Liver (tissue), 9 donors: Measurements from ENCODE around the gene SLC9C2. TPM values are rescaled to one million over a fixed set of nuclear protein-coding genes. Genes with fewer than 3 reads are reported as not detected.

Experiments
- DNase-seq: peaks from one replicate; pipeline ENCODE4 v3.0.0-alpha.2; 2017; ENCODE audit warnings: low spot score
- H3K27ac ChIP-seq, 2 donors: one replicate each; pipeline ENCODE4 v1.7.0; 2013; ENCODE audit warnings: inconsistent platforms in 2 of 2, low read length in 2 of 2, control low read depth in 1 of 2, low read depth in 1 of 2, mild to moderate bottlenecking in 1 of 2
- H3K27me3 ChIP-seq, 4 donors: one replicate each; pipeline versions ENCODE4 v1.6.1 to v1.7.0; 2013; ENCODE audit warnings: low read length in 3 of 4, inconsistent platforms in 1 of 4, mild to moderate bottlenecking in 1 of 4, moderate library complexity in 1 of 4; ENCODE audit not compliant: control insufficient read depth in 4 of 4, insufficient read depth in 4 of 4
- H3K36me3 ChIP-seq, 4 donors: one replicate each; pipeline versions ENCODE4 v1.6.1 to v1.7.0; 2013; ENCODE audit warnings: low read length in 3 of 4, mild to moderate bottlenecking in 3 of 4, low read depth in 1 of 4, moderate library complexity in 1 of 4; ENCODE audit not compliant: control insufficient read depth in 4 of 4, insufficient read depth in 3 of 4
- H3K4me1 ChIP-seq, 4 donors: one replicate each; pipeline versions ENCODE4 v1.6.1 to v1.7.0; 2013; ENCODE audit warnings: low read length in 3 of 4, mild to moderate bottlenecking in 3 of 4, moderate library complexity in 1 of 4; ENCODE audit not compliant: control insufficient read depth in 4 of 4, insufficient read depth in 4 of 4
- H3K4me3 ChIP-seq, 3 donors: one replicate each; pipeline versions ENCODE4 v1.6.1 to v1.7.0; 2013; ENCODE audit warnings: low read length in 3 of 3, control low read depth in 1 of 3, low read depth in 1 of 3, mild to moderate bottlenecking in 1 of 3
- H3K9ac ChIP-seq, 2 donors: one replicate each; pipeline ENCODE4 v1.7.0; 2013; ENCODE audit warnings: low read length in 2 of 2, mild to moderate bottlenecking in 2 of 2, moderate library complexity in 2 of 2, control low read depth in 1 of 2, low read depth in 1 of 2
- H3K9me3 ChIP-seq, 4 donors: one replicate each; pipeline versions ENCODE4 v1.6.1 to v1.7.0; 2013; ENCODE audit warnings: low read length in 3 of 4; ENCODE audit not compliant: control insufficient read depth in 4 of 4
- ATF3 ChIP-seq: IDR thresholded peaks from 2 replicates; pipeline ENCODE4 v1.6.1; 2016; ENCODE audit warnings: antibody characterized with exemption
- CTCF ChIP-seq: fragments of 150-350 bp; IDR thresholded peaks from 2 replicates; pipeline ENCODE4 v1.5.1; 2017; ENCODE audit warnings: improper control_type of control experiment, low read depth, low read length; ENCODE audit not compliant: missing input control
- EGR1 ChIP-seq, 2 donors: IDR thresholded peaks; 2 replicates each; pipeline ENCODE4 v1.6.1; 2016 to 2018; ENCODE audit warnings: antibody characterized with exemption in 2 of 2, low read depth in 2 of 2
- FOXA1 ChIP-seq: IDR thresholded peaks from 2 replicates; pipeline ENCODE4 v1.6.1; 2016; ENCODE audit warnings: antibody characterized with exemption
- FOXA2 ChIP-seq: IDR thresholded peaks from 2 replicates; pipeline ENCODE4 v1.6.1; 2016; ENCODE audit warnings: antibody characterized with exemption
- GABPA ChIP-seq, 2 donors: IDR thresholded peaks in 1 of 2; conservative IDR thresholded peaks in 1 of 2; 2 replicates each; pipeline ENCODE4 v1.6.1; 2016; ENCODE audit warnings: antibody characterized with exemption in 2 of 2, mild to moderate bottlenecking in 1 of 2, moderate library complexity in 1 of 2
- HNF4A ChIP-seq, 2 donors: conservative IDR thresholded peaks; 2 replicates each; pipeline ENCODE4 v1.6.1; 2016; ENCODE audit warnings: antibody characterized with exemption in 2 of 2, mild to moderate bottlenecking in 2 of 2
- HNF4G ChIP-seq: IDR thresholded peaks from 2 replicates; pipeline ENCODE4 v1.6.1; 2016; ENCODE audit warnings: antibody characterized with exemption
- JUND ChIP-seq, 2 donors: IDR thresholded peaks; 2 replicates each; pipeline ENCODE4 v1.6.1; 2016; ENCODE audit warnings: antibody characterized with exemption in 2 of 2
- MAX ChIP-seq: IDR thresholded peaks from 2 replicates; pipeline ENCODE4 v1.6.1; 2016; ENCODE audit warnings: antibody characterized with exemption
- NR2F2 ChIP-seq: IDR thresholded peaks from 2 replicates; pipeline ENCODE4 v1.6.1; 2016; ENCODE audit warnings: antibody characterized with exemption
- RAD21 ChIP-seq, 2 donors: IDR thresholded peaks; 2 replicates each; pipeline ENCODE4 v1.6.1; 2016; ENCODE audit warnings: antibody characterized with exemption in 2 of 2, mild to moderate bottlenecking in 2 of 2
- REST ChIP-seq: IDR thresholded peaks from 2 replicates; pipeline ENCODE4 v1.6.1; 2016; ENCODE audit warnings: antibody characterized with exemption, mild to moderate bottlenecking
- RXRA ChIP-seq, 2 donors: IDR thresholded peaks; 2 replicates each; pipeline ENCODE4 v1.6.1; 2017 to 2018; ENCODE audit warnings: antibody characterized with exemption in 2 of 2, mild to moderate bottlenecking in 1 of 2
- SP1 ChIP-seq: IDR thresholded peaks from 2 replicates; pipeline ENCODE4 v1.6.1; 2018; ENCODE audit warnings: antibody characterized with exemption, mild to moderate bottlenecking
- TAF1 ChIP-seq: conservative IDR thresholded peaks from 2 replicates; pipeline ENCODE4 v1.6.1; 2016; ENCODE audit warnings: antibody characterized with exemption, mild to moderate bottlenecking
- YY1 ChIP-seq: IDR thresholded peaks from 2 replicates; pipeline ENCODE4 v1.6.1; 2016; ENCODE audit warnings: antibody characterized with exemption, mild to moderate bottlenecking
- ZBTB33 ChIP-seq: IDR thresholded peaks from 2 replicates; pipeline ENCODE4 v1.6.1; 2016; ENCODE audit warnings: antibody characterized with exemption
- WGBS: extraction: QIAGEN DNeasy Blood & Tissue Kit; methylation state at CpG from one replicate; pipeline ENCODE4 v1.1.7; 2013; 5-methylcytosine and 5-hydroxymethylcytosine counted together
- polyA plus RNA-seq, 2 donors: library from polyadenylated mRNA; stranded (reverse) in 1 of 2; unstranded in 1 of 2; fragments of 200-250 nt in 1 of 2; fragments of >200 nt in 1 of 2; fragmentation: Nextera tagmentation in 1 of 2; extraction: Ambion mirVana in 1 of 2; gene quantifications; one replicate each; pipeline versions ENCODE4 v1.2.1 to v1.2.3, GENCODE V29; 2013 to 2015
- total RNA-seq, 2 donors: library from RNA; depleted of rRNA; stranded (reverse); fragments of >200 nt; gene quantifications; one replicate each; pipeline ENCODE4 v1.2.3, GENCODE V29; 2014
- donor health status: healthy.
- donor health status: healthy.
- donor health status: healthy.
- donor health status: healthy.
- donor health status: healthy.

Gene SLC9C2
- total and polyA plus RNA-seq, 4 donors = not detected

GRCh38 chr1:173551699-173552098 is 51.2 kb downstream of the SLC9C2 start:
- WGBS = 92% methylated on average over 3 of the region's 3 CpGs
- TF ChIP-seq EGR1 (IDR thresholded peaks at IDR 0.05; ENCODE audit: low read depth in 2 of 2) = no peak
- no peak for TF ChIP-seq MAX
- TF ChIP-seq NR2F2 = no peak
- no peak for TF ChIP-seq GABPA (IDR thresholded peaks at IDR 0.05 in 1 of 2, conservative IDR thresholded peaks at IDR 0.05 in 1 of 2)
- TF ChIP-seq YY1 = no peak
- TF ChIP-seq JUND (IDR thresholded peaks at IDR 0.05) = no peak
- TF ChIP-seq SP1 = no peak
- TF ChIP-seq HNF4A (conservative IDR thresholded peaks at IDR 0.05) = no peak
- TF ChIP-seq REST = no peak
- no peak for TF ChIP-seq HNF4G
- no peak for TF ChIP-seq RAD21 (IDR thresholded peaks at IDR 0.05)
- no peak for TF ChIP-seq RXRA (IDR thresholded peaks at IDR 0.05)
- no peak for TF ChIP-seq ATF3
- TF ChIP-seq TAF1 = no peak

GRCh38 chr1:173549813-173550212 is 53.1 kb downstream of the SLC9C2 start:
- Histone ChIP-seq H3K27ac (no peak overlapping the region), H3K36me3 (no peaks in the 10 kb centered on the region), H3K4me1 (no peaks in the 10 kb centered on the region), H3K9me3 (no peaks in the 10 kb centered on the region), H3K4me3 (no peak overlapping the region), H3K9ac (no peak overlapping the region), H3K27me3 (no peaks in the 10 kb centered on the region)
- no peak for TF ChIP-seq FOXA2
- no peak for TF ChIP-seq RAD21 (IDR thresholded peaks at IDR 0.05)
- no peak for TF ChIP-seq CTCF
- TF ChIP-seq ATF3 = no peak
- no peak for TF ChIP-seq EGR1 (IDR thresholded peaks at IDR 0.05; ENCODE audit: low read depth in 2 of 2)
- no peak for TF ChIP-seq FOXA1
- TF ChIP-seq ZBTB33 = no peak
- TF ChIP-seq GABPA (IDR thresholded peaks at IDR 0.05 in 1 of 2, conservative IDR thresholded peaks at IDR 0.05 in 1 of 2) = no peak
- no peak for TF ChIP-seq HNF4G
- TF ChIP-seq JUND (IDR thresholded peaks at IDR 0.05) = no peak
- TF ChIP-seq NR2F2 = no peak
- no peak for TF ChIP-seq SP1
- no peak for TF ChIP-seq HNF4A (conservative IDR thresholded peaks at IDR 0.05)
- no peak for TF ChIP-seq MAX
- TF ChIP-seq REST = no peak
- no peak for TF ChIP-seq TAF1
- no peak for DNase-seq
- 86% methylated on average over 2 of the region's 2 CpGs for WGBS

More at GRCh38 chr1:173551699-173552098, 51.2 kb downstream of the SLC9C2 start:
- Histone ChIP-seq H3K9ac (no peak overlapping the region), H3K27me3 (no peaks in the 10 kb centered on the region), H3K27ac (no peak overlapping the region), H3K9me3 (no peaks in the 10 kb centered on the region), H3K4me1 (no peaks in the 10 kb centered on the region), H3K36me3 (no peaks in the 10 kb centered on the region), H3K4me3 (no peak overlapping the region)
- no peak for DNase-seq
